22Rv1 (cell line): ENCODE measurements around the gene NTNG1.

Experiments
- H3K27ac ChIP-seq: fragments of 450-650 bp; 2 replicates; pipeline ENCODE4 v1.5.1; 2017
- CTCF ChIP-seq: fragments of 450-650 bp; IDR thresholded peaks from 2 replicates; pipeline ENCODE4 v1.5.1; 2017; ENCODE audit warnings: mild to moderate bottlenecking
- ZFX ChIP-seq: fragments of 450-650 bp; IDR thresholded peaks from 2 replicates; pipeline ENCODE4 v1.6.1; 2017; ENCODE audit warnings: antibody characterized with exemption, borderline replicate concordance

The NTNG1 gene

GRCh38 chr1:107436552-107437241 is 295.9 kb downstream of the NTNG1 start:
- H3K27ac ChIP-seq: no peak overlapping the region
- TF ChIP-seq CTCF (no peak), ZFX (no peak)

GRCh38 chr1:107439567-107439966 is 298.7 kb downstream of the NTNG1 start:
- TF ChIP-seq ZFX (no peak), CTCF (no peak)
- no peak overlapping the region for H3K27ac ChIP-seq

GRCh38 chr1:107442551-107442950 is 301.7 kb downstream of the NTNG1 start:
- TF ChIP-seq CTCF (no peak), ZFX (no peak)
- H3K27ac ChIP-seq: no peak overlapping the region

- H3K27ac ChIP-seq: no peak overlapping the region
- TF ChIP-seq ZFX (no peak), CTCF (no peak)
These were observed 302.2 kb downstream of the NTNG1 start for GRCh38 chr1:107443027-107443426.

DNA sequence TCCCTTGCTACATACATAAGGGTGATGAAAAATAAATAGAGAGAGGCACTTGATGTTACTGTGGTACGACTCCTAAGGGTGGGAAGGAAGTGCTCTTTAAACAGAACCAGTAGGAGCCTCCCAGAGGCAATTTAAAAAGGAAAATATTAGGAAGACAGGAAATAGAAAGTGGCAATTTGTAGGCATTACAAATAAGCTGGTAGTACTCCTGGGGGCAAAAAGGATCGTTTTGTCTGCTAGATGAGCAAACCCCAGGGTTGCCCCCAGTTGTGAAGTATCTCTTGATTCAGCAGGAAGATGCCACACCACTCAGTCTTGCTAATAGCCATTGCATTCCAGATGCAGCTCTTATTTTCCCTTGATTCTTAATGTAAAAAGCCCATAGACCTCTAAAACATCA is 303.0 kb downstream of the NTNG1 start:
- no peak for TF ChIP-seq ZFX
- no peak for TF ChIP-seq CTCF
- H3K27ac ChIP-seq: no peak overlapping the region

- H3K27ac ChIP-seq: no peak overlapping the region
- TF ChIP-seq CTCF: no peak
- no peak for TF ChIP-seq ZFX
These were observed 303.5 kb downstream of the NTNG1 start for GRCh38 chr1:107444302-107444701.

DNA sequence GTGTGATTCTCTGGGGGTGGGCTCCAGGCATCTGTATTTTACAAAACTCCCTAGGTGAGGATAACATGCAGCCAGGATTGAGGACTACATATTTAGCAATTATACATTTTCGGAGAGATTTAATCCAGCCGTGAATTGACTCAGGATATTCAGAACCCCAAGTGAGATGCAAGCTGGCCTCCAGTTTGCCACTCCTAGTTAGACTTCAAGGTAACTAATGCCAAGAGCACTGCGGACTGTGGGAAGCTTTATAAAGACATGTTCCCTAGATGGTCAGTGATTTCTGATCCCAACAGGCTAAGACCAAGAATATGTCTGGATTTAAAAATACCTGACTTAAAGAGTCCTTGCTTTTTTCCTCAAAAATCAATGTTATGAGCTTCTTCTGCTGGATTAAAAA is 308.5 kb downstream of the NTNG1 start:
- no peak overlapping the region for H3K27ac ChIP-seq
- TF ChIP-seq CTCF (no peak), ZFX (no peak)
